DMS 273 treated with DMSO at 0.1 percent for 48 hours (cell line): Measurements from ENCODE around the gene SLC16A3.
"Not testable (repeated sequence)": the region's sequence is repeated elsewhere in the genome, so short reads cannot be mapped to it uniquely, and the experiment has no call there.

ENCODE experiments used
- DNase-seq: peaks from one replicate; lab custom pipeline; 2025; lab: John Stamatoyannopoulos, UW

The SLC16A3 gene

DNA sequence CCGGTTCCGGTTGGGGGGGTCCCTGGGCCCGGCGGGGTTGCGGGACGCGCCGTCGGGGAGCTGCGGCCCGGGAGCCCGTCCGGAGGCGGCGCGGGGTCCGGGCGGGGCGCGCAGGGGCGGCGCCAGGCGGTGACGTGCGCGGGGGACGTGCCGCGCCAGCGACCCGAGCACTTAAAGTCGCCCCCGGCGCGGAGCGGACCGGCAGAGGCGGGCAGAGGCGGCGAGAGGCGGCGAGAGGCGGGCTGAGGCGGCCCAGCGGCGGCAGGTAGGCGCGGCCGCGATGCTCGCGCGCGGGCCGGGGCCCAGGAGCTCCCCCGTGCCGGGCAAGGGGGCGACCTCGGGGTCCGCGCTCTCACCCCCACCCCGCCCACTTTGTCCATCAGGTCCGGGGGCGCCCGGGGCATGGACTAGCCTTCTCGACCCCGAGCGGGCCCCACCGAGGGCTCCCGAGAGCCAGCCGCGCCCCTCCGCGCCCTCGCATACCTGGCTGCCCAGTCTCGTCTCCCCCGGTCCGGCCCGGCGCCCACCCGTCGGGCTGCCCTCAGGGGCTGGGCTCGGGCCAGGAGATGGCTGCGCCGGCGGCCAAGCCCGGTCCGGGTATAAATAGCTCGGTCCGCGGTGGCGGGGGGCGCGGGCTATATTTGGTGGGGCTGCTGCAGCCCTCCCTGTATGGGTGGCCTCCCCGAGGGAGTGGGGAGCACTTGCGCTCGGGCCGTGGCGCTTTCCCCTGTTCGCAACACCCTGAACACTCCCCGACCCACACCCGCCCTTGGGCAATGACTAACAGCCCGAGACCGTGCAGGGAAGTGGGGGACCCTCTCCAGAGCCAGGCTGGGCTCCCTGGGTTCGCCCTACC is at the start of gene SLC16A3:
TSS of gene SLC16A3 (plus strand) at position 201 of the 856 bp plus-strand sequence. CDS start 6,967 bp downstream, outside the sequence.
- DNase-seq, result no peak

DNA sequence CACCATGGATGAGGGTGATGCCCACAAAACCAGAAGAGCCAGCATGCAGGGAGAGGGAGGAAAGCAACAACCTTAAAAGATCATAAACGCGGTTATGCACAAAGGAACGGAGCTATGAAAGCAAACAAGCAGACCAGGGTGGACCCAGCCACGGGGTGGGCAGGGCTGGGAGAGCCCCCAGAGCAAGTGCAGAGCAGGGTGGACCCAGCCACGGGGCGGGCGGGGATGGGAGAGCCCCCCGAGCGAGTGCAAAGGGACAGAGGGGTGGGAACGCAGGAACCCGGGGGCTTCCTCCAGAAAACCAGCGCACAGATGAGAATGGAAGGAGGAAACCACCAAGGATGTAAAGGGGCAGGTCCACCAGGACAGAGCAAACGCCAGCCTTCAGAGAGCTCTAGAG is 49.4 kb upstream of the SLC16A3 start:
- no peak for DNase-seq

DNA sequence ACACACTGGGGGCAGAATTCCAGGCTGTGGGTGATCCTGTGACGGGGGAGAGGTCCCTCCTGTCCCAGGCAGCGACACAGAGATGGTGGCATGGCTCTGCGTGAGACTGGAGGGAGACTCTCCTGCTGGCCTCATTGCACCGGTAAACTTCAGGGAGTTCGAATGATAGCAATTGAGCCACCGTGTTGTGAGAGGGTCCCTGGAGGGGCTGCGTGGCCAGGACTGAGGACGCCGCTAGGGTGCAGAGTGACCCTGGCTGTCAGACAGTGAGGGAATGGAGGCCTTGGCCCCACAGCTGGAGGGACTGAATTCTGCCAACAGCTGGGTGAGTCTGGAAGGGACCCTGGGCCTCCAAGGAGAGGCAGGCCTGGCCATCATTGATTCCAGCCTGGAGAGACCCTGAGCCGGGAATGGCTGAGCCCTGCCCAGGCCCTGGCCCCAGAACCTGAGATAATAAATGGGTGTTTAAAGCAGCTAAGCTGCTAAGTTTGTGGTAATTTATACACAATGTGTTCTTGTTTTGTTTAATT is 48.8 kb upstream of the SLC16A3 start:
- no peak for DNase-seq

DNA sequence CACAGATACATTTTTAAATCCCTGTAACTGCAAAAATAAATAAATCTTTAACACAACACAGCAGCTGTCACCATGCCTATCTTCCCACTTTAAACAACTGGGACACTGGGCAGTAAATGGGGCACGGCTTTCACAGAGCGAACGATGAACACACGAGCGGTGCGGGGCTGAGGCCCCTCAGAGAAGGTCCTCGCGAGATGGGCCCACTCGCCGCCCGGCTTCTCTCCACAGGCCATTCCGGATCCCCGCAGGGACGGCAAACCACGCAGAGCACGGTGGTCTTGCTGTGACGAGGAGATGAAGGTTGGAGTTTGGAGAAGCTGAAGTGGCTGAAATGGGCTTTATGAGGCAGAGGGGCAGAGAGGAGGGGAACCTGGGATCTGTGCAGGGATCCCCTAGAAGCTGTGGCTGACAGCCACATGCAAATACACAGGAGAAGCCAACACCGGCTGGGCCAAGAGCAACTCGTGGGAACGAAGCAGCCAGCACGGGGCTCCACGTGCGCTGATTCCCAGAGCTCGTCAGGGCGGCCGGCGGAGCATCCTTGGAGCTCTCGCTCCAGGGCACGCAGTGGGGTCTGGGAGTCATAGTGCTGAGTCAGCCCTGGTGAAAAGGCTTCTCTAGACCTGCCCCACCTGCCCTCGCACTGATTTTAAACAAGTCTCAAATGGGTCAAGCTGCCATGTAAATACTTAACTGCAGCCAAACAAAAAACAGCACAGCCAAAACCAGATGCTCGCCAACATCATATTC is 47.9 kb upstream of the SLC16A3 start:
- DNase-seq, result no peak

DNA sequence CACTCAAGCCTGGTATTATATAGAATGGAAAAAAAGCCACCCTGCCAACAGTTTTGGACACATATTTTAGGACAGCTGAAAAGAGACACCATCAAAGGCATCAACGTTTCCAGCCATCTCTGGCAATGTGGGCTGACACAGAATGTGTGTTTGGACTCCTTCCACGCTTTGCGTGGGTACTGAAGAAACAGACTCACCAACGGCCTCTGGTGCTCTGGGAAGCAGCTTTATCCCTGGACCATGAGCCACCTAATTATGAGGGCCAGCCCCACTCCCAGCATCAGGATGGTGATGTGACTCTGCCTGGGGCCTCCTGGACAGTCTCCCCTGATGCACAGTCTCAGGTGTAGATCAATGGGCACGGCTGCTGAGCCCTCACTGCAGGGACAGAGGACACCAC is 44.1 kb upstream of the SLC16A3 start:
- DNase-seq, result no peak

DNA sequence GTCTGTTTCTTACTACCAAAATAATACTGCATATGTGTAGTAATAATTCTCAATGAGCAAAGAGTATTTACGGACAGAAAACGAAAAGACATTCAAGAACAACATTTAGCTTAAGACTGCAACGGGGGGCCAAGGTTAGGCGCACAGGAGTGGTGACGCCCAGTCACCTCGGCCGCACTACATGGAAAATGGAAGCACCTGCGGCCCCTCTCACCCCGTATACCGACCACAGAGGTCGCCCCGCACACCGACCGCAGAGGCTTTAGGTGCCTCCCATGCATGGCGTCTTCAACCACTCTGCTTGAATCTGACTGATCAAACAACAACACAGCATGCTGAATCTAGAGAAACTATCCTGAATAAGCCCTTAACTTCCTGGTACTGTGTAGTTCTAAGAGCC is 42.6 kb upstream of the SLC16A3 start:
- DNase-seq, result no peak

DNA sequence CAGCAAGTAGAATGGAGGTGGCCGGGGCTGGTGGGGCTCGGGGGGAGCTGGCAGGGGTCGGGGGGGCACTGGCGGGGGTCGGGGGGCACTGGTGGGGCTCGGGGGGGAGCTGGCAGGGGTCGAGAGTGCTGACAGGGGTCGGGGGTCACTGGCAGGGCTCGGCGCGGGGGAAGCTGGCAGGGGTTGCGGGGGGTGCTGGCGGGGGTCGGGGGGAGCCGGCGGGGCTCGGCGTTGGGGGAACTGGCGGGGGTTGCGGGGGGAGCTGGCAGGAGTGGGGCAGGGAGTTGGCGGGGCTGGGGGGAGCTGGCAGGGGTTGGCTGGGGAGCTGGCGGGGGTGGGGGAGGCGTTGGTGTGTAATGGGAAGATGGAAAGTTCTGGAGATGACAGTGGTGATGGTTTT is 41.3 kb upstream of the SLC16A3 start:
- DNase-seq, result no peak

DNA sequence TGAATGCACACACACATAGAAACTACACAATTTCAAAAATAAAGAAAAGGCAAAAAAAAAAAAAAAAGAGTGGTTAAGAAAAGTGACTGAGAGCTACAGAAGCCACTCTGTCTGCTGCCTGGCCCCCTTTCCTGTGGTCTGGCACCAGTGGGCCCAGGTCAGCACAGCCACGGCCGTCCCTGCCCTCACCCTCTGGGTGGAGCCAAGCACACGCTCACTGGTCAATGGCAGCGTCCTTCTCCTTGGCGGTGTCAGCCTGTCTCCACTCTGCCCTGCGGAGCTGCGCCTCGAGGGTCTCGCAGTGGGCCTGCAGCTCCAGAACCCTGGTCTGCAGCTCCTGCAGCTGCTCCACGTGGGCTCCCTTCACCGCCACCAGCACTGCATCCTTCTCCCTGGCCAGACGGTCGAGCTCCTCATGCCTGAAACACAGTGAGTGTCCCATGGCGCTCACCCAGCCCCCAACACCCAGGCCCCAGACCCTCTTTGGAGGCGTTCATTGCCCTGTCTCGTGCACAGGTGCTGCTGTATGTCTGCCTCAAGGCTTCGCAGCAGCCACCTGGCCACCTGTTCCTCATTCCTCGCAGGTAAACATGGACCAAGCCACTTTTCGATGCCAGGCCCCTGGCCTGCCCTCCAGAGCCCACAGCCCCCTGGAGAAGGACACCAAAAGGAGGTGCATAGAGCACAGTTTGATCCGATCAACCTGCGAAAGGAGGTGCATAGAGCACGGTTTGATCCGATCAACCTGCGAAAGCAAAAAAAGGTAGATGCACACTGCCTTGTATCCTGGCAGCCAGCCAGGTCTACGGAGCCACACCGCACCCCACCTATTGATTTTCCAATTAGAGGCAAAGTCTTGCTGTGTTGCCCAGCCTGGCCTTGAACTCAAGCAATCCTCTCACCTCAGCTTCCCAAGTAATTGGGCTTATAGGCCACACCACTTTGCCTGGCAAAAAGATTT is 40.6 kb upstream of the SLC16A3 start:
- no peak for DNase-seq

DNA sequence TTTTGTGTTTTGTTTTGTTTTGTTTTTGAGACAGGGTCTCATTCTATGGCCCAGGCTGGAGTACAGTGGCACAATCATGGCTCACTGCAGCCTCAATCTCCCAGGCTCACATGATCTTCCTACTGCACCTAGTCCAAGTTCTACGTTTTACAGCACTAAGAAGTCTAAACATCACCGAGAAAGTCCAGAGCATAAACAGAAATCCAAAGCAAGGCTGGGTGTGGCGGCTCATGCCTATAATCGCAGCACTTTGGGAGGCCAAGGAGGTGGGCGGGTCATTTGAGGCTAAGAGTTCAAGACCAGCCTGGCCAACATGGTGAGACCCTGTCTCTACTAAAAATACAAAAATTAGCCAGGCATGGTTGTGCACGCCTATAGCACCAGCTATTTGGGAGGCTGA is 35.8 kb upstream of the SLC16A3 start:
- DNase-seq, result not testable (repeated sequence)

DNA sequence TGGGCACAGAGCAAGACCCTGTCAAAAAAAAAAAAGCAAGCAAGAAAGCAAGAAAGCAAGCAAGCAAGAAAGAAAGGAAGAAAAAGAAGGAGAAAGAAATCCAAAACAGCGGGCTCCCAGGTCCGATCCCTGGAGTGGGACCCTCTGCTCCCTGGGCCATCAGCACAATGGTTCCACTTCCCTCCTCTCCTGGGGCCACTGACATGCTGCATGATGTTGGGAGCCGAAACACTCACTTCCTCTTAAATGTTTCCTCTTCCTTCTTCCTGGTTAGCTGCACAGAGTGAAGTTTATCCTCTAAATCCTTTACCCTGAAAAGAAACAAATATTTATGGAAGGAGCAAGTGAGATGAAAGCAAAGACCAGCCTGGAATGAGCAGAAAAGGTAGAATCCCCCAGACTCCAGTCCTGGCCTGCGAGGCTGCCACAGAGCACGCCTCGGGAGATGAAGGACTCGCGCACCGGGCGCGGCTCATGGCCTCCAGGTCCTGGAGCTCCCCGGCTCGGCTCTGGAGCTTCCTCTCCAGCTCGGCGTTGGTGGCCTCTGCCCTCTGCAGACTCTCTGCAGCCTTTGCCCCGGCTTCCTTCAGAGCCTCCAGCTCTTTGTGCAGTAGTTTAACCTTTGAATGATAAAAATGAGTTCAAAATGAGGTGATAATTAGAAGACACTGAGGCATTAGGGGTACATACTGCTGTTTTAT is 35.2 kb upstream of the SLC16A3 start:
- DNase-seq, result no peak

DNA sequence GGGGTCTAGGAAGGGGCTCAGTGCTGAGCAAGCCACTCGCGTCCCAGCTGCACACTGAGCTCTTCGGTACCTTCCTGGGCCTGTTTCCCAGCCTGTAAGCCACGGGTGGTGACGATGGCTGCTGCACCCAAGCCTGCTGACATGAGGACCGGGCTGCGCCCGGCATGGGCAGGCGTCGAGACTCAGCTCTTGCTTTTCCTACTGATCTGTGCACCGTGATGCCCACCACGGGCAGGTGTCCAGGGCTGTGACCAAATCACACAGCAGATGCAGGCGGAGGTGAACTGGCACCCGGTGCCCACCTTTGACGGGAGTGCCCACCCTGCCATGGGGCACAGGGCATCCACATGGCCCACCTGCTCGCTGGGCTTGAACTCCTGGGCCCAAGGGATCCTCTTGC is 34.1 kb upstream of the SLC16A3 start:
- DNase-seq, result no peak

DNA sequence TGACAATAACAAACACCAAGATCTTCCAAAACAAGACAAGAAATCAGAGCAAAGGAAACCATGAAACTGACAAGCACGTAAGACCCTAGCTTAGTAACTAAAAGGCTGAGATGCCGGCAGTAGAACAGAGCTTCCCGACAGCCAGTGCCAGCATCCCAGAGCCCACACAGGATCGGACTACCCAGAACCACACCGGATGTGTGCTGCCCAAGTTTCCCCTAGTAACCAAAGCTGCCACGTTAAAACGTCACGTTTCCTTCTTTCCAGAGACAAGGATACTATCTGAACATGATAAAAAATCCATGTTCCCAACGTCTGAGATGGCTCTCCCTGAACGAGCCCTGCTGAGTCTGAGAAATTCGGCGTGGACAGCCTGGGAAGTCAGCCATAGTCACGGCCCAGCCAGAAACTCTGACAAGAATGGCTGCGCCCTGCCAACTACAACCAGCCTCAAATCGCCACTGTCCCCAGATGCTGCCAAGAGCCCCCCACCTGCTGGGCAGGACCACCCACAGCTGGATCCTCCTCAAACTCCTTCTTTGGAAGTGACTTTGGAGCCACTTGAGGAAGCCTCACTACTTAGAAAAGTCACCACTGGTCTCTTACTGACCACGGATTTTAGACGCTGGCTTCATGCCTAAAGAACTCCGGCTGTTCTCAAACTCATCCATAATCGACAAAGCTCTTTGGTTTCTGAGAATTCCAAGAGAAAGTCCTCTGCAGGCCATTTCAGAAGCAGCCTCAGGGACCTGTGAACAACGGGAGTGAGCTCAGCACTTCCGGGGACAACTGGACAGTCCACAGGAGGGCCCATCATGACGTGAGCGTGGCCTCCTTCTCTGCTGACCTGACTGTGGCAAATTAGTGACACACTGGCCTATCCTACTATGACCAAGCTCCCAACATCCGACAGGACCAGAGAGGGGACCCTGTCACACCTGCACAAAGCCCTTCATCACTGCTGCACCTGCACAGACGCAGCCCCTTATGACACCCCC is 32.9 kb upstream of the SLC16A3 start:
- no peak for DNase-seq

DNA sequence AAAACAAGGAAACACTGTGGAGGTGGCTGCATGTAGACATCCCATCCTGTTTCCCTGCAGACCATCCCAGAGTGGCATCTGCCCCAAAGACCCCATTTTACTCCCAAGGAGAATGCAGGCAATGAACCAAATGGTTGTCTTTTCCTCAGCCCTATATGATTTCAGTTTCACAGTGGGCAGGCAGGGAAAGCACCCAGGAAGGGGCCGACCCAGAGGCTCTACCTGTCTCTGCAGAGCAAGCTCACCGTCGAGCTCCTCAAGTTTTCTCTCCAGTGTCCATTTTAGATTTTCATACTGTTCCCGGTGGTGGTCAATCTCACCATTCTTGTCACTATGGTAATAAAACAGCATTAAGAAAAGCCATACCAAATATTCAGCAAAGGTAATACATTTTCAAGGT is 30.8 kb upstream of the SLC16A3 start:
- no peak for DNase-seq

DNA sequence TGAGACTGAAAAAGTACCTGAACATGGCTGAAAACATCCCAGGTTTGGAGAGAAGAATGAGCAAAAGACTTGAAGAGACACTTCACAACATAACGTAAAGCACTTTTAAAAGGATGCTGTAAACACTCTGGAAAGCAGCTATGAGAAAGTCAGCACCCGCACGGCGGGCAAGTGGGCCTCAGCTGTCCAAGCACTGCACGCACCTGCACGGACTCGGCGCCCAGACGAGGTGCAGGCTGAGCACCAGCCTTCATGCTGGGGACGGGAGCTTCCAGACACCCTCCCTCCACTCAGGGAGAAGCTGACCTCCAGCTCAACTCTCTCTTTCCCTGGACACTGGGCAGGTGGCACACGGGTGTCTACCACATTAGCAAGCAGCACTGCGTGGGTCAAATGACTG is 29.3 kb upstream of the SLC16A3 start:
- DNase-seq, result no peak

DNA sequence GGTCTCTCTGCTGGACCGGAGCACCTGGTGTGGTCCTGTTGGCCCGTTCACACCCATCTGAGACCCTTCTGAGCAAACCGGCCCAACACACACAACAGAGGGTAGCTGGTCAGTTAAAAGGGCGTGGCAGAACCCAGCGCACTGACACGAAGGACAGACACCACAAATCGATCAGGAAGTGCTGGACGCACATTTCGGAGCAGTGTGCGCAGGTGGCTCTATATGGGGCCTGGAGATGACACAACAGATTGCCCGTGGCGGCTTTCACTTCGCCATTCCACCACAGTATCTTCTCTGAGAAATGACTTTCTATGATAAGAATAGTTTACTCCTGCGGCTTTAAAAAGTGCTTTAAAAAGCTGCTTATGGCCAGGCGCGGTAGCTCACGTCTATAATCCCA is 28.7 kb upstream of the SLC16A3 start:
- DNase-seq, result no peak

DNA sequence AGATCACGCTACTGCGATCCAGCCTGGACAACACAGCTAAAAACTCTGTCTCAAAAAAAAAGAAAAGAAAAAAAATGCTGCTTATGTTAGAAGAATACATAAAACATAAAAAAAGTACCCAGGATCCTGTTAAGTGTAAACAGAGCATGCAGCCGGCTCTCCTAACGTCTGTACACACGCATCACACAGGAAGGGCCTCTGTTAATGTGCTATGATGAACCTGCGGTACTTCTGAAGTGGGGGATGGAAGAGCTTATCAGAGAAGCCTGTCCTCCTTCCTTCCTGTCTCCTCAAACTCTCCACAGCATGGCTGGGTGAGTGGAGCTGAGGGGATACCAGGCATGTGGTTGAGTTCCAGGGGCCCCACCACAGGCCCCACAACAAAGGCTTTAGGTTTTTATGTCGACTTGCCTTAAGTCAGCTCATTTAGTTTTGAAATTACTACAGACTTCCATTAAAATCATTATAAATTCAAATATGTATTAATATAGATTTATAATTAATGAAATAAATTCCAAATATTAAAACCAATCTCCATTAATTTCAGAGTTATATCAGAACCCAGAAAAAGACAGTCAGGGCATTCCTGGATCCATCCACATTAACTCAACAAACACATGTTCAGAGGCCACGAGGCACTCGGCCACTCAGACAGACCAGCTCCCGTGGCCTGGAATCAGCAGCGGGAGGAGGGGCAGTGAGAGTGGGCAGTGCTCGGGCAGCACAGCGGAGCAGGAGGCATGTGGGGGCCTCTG is 27.9 kb upstream of the SLC16A3 start:
- DNase-seq, result no peak

DNA sequence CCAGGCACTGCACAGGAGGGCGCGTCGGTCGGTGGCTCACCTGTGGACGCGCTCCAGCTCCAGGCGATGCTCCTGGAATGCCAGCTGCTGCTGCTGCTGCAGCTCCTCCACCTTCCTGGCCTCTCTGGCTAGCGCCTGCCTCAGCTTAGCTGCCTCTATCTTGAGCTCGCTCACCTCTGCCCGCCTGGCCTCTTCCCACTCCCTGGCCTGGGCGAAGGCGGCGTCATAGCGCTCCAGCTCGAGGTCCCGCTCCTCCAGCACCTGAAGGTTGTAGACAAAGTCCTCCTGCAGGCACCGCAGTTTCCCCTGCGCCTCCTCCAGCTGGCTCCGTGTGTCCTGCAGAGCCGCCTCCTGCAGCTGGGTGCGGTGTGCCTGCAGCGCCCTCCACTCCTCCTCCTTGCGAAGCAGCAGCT is 27.3 kb upstream of the SLC16A3 start:
- no peak for DNase-seq

DNA sequence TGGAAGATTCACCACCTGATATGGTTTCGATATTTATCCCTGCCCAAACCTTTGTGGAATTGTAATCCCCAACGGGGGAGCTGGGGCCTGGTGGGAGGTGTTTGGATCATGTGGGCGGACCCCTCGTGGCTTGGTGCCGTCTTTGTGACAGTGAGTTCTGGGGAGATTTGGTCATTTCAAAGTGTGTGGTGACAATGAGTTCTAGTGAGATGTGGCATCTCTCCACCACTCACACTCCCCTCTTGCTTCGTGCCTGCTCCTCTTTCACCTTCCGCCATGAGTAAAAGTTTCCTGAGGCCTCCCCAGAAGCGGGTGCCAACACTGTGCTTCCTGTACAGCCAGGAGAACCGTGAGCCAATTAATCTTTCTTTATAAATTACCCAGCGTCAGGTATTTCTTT is 25.9 kb upstream of the SLC16A3 start:
- no peak for DNase-seq

DNA sequence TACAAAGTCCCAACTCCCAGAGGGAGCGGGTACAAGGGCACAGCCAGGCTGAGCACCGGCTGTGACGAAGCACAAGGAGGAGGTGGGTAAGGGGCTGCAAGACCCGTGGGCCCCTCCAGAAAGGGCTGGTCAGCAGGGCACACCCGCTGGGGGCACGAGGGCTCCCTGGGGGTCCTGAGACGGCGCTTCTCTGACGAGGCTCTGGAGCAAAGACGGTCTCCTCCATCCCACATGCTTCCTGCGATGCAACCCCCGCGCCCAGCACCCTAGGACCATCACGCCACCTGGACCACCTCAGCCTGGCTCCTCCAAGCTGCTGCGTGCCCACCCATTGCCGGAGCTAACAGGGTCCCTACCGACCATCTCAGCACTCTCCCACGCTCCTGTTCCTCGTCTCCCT is 24.9 kb upstream of the SLC16A3 start:
- DNase-seq, result no peak
